Body of pancreas (tissue), 4 donors: Measurements from ENCODE around the gene TSHR.

Experiments
- CTCF ChIP-seq, 7 experiments: fragments of 450-650 bp in 4 of 7; fragments of 200-600 bp in 3 of 7; sonication (generic) in 3 of 7; IDR thresholded peaks; one replicate each; pipeline ENCODE4 v1.5.1; 2016 to 2019; ENCODE audit warnings: antibody characterized with exemption in 7 of 7
- POLR2A ChIP-seq, 3 donors: fragments of 450-650 bp; IDR thresholded peaks; one replicate each; pipeline ENCODE4 v1.6.1; 2016; ENCODE audit warnings: antibody characterized with exemption in 3 of 3, mild to moderate bottlenecking in 2 of 3

- TF ChIP-seq CTCF (IDR thresholded peaks at IDR 0.05) (no peak), POLR2A (IDR thresholded peaks at IDR 0.05) (no peak)
Measured at GRCh38 chr14:81169267-81169666, 213.8 kb downstream of the TSHR start.
